ENCODE data around the gene SLC25A48. TPM values are rescaled to one million over a fixed set of nuclear protein-coding genes. Genes with fewer than 3 reads are reported as not detected.

SLC25A48 gene
- total RNA-seq, 1 donor from 2014 or later, result 0.34 TPM

DNA sequence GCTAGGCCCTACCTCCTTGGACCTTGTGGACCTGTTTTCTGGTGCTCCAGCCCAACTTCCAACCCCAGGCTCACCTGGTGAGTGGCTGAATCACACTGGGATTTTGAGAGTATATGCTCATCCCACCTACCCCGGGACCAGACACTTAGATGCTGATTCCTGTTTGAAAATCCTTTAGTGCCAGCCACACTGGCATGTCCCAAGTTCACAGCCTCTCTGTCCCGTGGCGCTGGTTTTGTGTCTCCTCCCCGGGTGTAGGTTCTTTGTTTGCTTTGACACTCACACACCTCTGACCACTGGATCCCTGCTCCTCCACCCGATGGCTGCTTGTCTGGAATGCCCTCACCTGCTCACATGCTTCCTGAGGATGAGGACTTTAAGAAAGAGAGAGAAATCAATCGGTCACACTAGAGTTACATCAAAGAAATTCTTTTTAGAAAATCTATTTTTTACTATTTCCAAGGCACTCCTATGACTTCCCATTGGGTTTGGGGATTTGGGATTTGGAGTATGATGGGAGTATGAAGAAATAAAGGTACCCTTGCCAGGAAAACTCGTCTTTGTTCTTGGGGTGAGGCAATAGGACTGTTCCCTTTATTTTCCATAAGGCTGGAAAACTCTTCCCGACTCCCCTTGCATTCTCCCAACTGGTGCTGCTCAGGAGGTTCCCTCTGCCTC is 7.3 kb upstream of the SLC25A48 start:
- DNase-seq (ENCODE audit: low spot score, unreplicated experiment), result no peak
- Mint-ChIP-seq H3K4me1 (ENCODE audit: low read depth) (no peaks in the 10 kb centered on the region), H3K9me3 (ENCODE audit: low read depth) (no peaks in the 10 kb centered on the region), H3K4me3 (ENCODE audit: low read depth) (no peak overlapping the region), H3K36me3 (ENCODE audit: insufficient read depth) (no peaks in the 10 kb centered on the region), H3K27ac (no peak overlapping the region), H3K27me3 (peaks cover 63% of the 10 kb centered on the region)
- TF ChIP-seq, protein P1, sequence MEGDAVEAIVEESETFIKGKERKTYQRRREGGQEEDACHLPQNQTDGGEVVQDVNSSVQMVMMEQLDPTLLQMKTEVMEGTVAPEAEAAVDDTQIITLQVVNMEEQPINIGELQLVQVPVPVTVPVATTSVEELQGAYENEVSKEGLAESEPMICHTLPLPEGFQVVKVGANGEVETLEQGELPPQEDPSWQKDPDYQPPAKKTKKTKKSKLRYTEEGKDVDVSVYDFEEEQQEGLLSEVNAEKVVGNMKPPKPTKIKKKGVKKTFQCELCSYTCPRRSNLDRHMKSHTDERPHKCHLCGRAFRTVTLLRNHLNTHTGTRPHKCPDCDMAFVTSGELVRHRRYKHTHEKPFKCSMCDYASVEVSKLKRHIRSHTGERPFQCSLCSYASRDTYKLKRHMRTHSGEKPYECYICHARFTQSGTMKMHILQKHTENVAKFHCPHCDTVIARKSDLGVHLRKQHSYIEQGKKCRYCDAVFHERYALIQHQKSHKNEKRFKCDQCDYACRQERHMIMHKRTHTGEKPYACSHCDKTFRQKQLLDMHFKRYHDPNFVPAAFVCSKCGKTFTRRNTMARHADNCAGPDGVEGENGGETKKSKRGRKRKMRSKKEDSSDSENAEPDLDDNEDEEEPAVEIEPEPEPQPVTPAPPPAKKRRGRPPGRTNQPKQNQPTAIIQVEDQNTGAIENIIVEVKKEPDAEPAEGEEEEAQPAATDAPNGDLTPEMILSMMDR (IDR thresholded peaks at IDR 0.05; ENCODE audit: unreplicated experiment), result no peak

DNA sequence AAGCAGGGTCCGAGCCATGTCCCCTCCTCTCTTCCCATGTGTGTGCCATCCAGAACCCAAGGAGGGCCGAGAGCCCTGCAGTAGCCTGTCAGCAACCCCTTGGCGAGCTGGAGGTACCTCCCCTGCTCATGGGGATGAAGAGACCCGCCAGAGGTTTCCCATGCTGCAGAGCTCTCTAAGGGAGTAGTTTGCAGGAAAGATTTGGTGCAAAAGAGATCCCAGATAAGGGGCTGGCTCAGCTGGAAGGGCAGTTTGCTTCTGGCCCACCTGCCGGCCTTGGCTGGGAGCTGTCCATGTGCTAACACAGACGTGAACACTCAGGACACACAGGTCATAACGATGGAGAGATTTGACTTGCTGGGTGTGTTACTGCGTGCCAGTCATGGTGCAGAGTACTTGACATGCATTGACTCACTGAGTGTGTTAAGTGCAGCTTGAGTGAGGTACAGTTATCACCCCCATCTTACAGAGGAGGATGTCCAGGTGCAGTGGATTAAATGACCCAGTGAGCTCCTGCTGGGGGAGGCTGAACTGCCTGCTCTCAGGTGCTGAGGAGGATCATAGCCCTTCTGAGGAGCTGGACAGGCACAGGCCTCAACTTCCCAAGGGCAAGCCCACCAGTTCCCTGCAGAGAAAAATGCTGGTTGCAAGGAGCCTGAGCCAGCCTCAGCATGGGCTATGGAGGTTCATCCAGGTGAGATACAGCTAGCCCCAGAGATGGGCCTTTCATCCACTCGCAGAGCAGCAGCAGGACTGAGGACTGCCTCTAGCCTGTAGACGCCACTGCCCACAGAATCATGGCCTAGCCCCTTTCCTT is 6.3 kb upstream of the SLC25A48 start:
- DNase-seq (ENCODE audit: low spot score, unreplicated experiment), result no peak
- peaks cover 72% of the 10 kb centered on the region for H3K27me3 Mint-ChIP-seq
- no peak overlapping the region for H3K4me3 Mint-ChIP-seq (ENCODE audit: low read depth)
- H3K36me3 Mint-ChIP-seq (ENCODE audit: insufficient read depth), result no peaks in the 10 kb centered on the region
- no peak overlapping the region for H3K27ac Mint-ChIP-seq
- TF ChIP-seq, protein P1 (IDR thresholded peaks at IDR 0.05; ENCODE audit: unreplicated experiment), result no peak
- no peaks in the 10 kb centered on the region for H3K4me1 Mint-ChIP-seq (ENCODE audit: low read depth)
- H3K9me3 Mint-ChIP-seq (ENCODE audit: low read depth), result no peaks in the 10 kb centered on the region

DNA sequence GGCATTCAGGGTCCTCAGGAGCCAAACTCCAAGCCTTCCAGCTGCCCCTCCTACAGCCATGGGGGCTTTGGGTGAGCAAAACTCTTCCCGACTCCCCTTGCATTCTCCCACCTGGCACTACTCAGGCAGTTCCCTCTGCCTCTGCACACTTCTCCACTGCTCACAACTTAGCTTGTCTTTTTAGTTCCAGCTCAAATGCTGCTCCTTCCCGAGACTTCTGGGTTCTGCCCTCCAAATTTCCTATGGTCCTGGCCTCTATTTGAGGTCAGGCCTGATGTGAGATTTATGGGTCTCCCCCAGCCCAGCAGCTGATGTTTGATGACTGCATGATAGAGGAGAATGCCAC is 5.7 kb upstream of the SLC25A48 start:
- H3K27me3 Mint-ChIP-seq, result peaks cover 72% of the 10 kb centered on the region
- TF ChIP-seq, protein P1 (IDR thresholded peaks at IDR 0.05; ENCODE audit: unreplicated experiment), result no peak
- no peak for DNase-seq (ENCODE audit: low spot score, unreplicated experiment)

DNA sequence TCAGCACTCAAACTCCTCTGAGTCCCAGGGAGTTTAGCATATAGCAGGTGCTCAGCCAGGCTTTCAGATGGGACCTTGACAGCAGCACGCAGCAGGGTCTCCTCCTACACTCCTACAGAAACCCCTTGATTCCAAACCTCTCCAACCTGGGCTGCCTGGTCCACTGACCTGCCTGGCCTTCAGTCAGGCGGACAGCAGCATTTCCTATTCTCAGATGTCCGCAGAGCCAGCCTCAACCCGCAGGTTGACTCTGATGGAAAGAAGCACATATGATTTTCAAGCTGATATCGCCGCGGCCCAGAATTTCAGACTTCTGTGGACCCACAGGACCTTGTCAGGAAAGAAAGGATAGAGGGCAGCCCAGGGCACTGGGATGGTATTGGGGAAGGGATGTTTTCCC is 5.3 kb upstream of the SLC25A48 start:
- DNase-seq (ENCODE audit: low spot score, unreplicated experiment), result no peak
- Mint-ChIP-seq H3K36me3 (ENCODE audit: insufficient read depth) (no peaks in the 10 kb centered on the region), H3K27ac (no peak overlapping the region), H3K4me3 (ENCODE audit: low read depth) (no peak overlapping the region), H3K4me1 (ENCODE audit: low read depth) (no peaks in the 10 kb centered on the region), H3K27me3 (peaks cover 75% of the 10 kb centered on the region), H3K9me3 (ENCODE audit: low read depth) (no peaks in the 10 kb centered on the region)
- TF ChIP-seq, protein P1 (IDR thresholded peaks at IDR 0.05; ENCODE audit: unreplicated experiment), result no peak

More for the DNA sequence above, 5.7 kb upstream of the SLC25A48 start:
- H3K36me3 Mint-ChIP-seq (ENCODE audit: insufficient read depth), result no peaks in the 10 kb centered on the region
- H3K9me3 Mint-ChIP-seq (ENCODE audit: low read depth), result no peaks in the 10 kb centered on the region
- H3K4me1 Mint-ChIP-seq (ENCODE audit: low read depth), result no peaks in the 10 kb centered on the region
- no peak overlapping the region for H3K4me3 Mint-ChIP-seq (ENCODE audit: low read depth)
- no peak overlapping the region for H3K27ac Mint-ChIP-seq

DNA sequence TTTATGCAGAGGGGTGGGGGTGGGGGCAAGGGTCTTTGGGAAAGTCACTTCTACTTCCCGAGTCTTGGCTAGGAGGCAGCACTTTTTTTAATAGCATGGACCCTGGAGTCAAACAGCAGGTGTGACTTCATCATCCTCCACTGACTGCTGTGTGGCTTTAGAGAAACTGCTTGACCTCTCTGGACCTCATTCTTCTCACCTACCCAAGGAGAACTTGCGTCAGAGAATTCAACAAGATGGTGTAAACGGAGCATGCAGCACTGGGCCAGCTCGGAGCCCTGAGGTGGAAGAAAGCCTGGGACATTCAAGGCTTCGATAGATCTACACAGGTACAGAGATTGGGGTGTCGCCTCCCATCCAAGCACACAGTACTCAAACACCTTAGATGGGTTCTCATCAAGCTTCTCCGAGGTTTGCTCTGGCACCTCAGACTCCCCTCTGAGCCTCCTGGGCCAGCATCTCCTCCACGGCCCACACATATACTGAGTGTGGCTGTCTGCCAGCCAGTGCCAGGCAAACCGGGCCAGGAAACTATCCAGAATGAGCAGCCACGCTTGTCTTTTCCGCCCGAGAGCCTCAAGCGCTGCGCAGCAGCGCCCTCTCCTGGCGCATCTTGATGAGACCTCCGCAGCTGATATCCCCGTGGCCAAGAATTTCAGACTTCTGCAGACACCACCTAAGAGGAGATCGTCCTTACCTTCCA is 4.6 kb upstream of the SLC25A48 start:
- Mint-ChIP-seq H3K4me1 (ENCODE audit: low read depth) (no peaks in the 10 kb centered on the region), H3K4me3 (ENCODE audit: low read depth) (no peak overlapping the region), H3K36me3 (ENCODE audit: insufficient read depth) (no peaks in the 10 kb centered on the region), H3K9me3 (ENCODE audit: low read depth) (no peaks in the 10 kb centered on the region), H3K27me3 (peaks cover 77% of the 10 kb centered on the region), H3K27ac (no peak overlapping the region)
- TF ChIP-seq, protein P1 (IDR thresholded peaks at IDR 0.05; ENCODE audit: unreplicated experiment), result peak; percentile 95
- peak; percentile 55 for DNase-seq (ENCODE audit: low spot score, unreplicated experiment)
